Sigmoid colon (tissue), 4 donors: ENCODE results near the gene GADD45B.

Source experiments
- POLR2A ChIP-seq, 2 donors: fragments of 450-650 bp; IDR thresholded peaks; one replicate each; pipeline ENCODE4 v1.6.1; 2016; ENCODE audit warnings: antibody characterized with exemption in 2 of 2, mild to moderate bottlenecking in 2 of 2, moderate library complexity in 2 of 2
- POLR2AphosphoS5 ChIP-seq, 4 donors: sonication (generic); formaldehyde crosslinking; IDR thresholded peaks; one replicate each; pipeline ENCODE4 v1.6.1; 2017; ENCODE audit warnings: antibody characterized with exemption in 4 of 4
- TF ChIP-seq, protein P1 (sequence below), 4 experiments: fragments of 450-650 bp in 3 of 4; fragments of 200-600 bp in 1 of 4; IDR thresholded peaks; one replicate each; pipeline ENCODE4 v1.5.1; 2016 to 2019; ENCODE audit warnings: antibody characterized with exemption in 4 of 4, mild to moderate bottlenecking in 3 of 4, moderate library complexity in 2 of 4

DNA sequence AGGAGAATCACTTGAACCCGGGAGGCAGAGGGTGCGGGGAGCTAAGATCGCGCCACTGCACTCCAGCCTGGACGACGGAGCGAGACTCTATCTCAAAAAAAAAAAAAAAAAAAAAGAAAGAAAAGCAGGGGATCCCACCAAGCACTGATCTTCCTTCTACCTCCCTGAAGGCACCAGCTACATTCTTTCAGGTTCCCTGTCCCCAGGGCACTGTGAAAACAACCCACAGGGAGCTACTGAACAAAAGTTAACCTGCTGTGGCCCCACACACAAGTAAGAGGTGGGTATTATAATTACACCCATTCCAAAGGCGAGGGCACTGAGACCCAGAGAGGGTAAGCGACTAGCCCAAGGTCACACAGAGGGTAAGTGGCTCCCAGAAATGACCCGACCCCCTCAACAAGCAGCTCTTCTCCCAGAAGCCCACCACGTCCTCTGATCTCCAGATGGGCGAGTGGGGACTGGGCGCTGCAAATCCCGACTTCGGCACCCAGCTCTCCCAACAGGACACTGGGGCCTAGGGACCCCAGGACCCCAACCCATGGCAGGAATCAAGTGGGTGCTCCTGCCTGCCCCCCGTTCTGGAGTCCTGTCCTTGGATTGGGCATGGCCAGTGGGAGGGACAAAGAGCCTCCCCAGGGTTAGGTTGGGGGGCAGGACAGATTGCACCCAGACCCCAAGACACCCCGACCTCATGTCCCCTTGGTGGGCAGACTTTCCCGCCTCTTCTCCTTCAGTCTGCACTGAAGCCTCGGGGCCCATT, 21.5 kb upstream of the GADD45B start:
- TF ChIP-seq POLR2A (IDR thresholded peaks at IDR 0.05) (no peak), POLR2AphosphoS5 (IDR thresholded peaks at IDR 0.05) (no peak)
- TF ChIP-seq, protein P1, sequence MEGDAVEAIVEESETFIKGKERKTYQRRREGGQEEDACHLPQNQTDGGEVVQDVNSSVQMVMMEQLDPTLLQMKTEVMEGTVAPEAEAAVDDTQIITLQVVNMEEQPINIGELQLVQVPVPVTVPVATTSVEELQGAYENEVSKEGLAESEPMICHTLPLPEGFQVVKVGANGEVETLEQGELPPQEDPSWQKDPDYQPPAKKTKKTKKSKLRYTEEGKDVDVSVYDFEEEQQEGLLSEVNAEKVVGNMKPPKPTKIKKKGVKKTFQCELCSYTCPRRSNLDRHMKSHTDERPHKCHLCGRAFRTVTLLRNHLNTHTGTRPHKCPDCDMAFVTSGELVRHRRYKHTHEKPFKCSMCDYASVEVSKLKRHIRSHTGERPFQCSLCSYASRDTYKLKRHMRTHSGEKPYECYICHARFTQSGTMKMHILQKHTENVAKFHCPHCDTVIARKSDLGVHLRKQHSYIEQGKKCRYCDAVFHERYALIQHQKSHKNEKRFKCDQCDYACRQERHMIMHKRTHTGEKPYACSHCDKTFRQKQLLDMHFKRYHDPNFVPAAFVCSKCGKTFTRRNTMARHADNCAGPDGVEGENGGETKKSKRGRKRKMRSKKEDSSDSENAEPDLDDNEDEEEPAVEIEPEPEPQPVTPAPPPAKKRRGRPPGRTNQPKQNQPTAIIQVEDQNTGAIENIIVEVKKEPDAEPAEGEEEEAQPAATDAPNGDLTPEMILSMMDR (IDR thresholded peaks at IDR 0.05), result no peak
